Brain pericyte (primary cell): ENCODE measurements around the gene PRRX2.
"Not testable (repeated sequence)": the region's sequence is repeated elsewhere in the genome, so short reads cannot be mapped to it uniquely, and the experiment has no call there.

Experiments used
- DNase-seq: peaks from one replicate; pipeline ENCODE4 v3.0.0-alpha.2; 2012; ENCODE audit warnings: low read depth, low spot score

PRRX2 gene

DNA sequence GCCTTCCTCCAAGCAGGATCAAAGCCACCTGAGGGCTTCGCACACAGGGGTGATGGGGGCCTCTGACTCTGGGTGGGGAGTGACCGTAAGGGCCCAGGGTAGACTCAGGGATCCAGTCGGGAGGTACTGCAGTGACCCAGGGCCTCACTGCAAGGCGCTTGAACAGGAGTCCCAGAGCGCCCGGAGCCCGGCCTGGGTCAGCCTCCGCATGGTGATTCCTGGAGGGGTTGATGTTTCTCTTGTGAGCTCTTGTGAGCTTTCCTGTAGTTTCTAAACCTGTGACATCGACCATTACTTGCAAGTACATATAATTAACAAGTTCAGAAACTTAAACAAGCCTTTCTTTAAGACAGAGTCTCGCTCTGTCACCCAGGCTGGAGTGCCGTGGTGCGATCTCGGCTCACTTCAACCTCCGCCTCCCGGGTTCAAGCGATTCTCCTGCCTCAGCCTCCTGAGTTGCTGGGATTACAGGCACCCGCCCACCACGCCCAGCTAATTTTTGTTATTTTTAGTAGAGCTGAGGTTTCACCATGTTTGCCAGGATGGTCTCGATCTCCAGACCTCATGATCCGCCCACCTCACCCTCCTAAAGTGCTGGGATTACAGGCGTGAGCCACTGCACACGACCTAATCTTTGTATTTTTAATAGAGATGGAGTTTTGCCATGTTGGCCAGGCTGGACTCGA lies 67.6 kb downstream of the PRRX2 start:
- DNase-seq = no peak

DNA sequence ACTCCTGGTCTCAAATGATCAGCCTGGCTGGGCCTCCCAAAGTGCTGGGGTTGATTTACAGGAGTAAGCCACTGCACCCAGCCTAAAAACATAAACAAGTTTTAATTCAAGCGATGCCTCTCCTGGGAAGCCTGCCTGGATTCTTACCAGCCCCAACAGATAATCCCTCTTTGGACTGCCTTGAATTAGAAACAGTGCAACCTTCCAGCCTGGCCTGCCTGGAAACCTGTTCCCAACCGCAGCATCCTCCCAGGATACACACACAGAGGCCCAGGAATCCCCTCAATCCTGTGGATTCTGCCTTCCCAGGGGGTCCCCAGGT lies 68.1 kb downstream of the PRRX2 start:
- no peak for DNase-seq

DNA sequence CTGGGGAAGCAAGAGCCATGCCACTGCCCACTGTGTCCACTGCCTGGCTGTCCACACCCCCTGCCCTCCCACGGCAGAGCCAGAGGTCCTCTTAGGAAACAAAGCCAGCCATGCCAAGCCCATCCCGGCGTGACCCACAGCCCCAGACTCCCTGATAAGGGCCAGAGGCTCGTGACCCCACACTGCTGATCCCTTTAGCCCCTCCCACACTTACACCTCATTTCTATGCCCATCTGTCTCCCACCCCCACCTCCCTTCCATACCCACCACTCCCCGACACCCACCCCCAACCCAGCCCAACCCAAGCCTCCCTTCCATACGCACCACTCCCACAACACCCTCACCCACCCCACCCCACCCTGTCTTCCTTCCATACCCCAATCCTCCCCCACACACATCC lies 70.1 kb downstream of the PRRX2 start:
- DNase-seq = no peak

DNA sequence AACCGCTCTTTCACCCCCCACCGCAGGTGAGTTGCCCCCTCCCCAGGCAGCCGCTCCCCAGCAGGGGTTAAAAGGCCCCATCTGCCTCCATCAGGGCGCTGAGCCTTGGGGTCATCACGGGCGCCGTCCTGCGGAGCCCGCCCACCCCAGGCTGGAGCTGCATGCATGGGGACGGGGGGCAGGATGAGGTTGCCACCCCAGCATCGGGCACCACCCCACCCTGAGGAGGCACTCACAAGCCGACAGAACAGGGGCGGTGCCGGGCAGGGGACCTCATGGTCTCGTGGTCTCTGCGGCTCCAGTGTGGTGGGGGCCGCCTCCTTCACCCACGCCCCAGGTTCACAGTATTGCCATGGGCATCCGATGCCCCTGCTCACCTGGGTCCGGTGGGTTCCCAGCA lies 70.9 kb downstream of the PRRX2 start:
- DNase-seq = no peak

DNA sequence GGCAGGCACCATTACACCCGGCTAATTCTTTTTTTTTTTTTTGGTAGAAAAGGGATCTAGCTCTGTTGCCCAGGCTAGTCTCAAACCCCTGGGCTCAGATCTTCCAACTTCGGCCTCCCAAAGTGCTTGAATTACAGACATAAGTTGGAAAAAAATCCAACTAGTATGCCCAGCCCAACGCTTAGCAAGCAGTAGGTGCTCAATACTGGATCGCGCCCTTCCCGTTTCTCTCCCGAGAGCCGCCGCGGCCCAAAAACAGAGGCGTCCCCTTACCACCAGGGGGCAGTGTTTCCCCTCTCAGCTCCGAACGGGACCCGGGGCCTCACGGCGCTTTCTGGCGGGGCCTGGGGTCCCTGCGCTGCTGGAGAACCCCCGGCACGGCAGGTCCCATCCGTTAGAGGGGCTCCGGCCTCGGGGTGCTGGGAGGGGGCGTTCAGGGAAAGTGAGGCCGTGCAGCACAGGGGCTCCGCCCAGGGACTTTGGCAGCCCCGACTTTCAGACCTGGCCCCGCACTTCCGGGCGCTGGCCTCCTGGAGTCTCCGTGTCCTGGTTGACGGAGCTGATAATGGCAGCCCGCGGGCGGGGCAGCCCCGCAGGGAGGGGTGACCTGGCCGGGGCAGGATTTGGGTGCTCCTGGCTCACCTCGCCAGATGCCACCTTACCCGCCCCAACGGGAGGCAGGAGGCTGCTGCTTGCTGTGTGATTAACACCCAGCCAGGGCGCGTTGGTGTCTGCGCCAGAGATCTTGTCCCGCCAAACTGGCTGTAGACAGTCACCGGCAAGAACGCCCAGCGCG lies 72.2 kb downstream of the PRRX2 start:
- no peak for DNase-seq

DNA sequence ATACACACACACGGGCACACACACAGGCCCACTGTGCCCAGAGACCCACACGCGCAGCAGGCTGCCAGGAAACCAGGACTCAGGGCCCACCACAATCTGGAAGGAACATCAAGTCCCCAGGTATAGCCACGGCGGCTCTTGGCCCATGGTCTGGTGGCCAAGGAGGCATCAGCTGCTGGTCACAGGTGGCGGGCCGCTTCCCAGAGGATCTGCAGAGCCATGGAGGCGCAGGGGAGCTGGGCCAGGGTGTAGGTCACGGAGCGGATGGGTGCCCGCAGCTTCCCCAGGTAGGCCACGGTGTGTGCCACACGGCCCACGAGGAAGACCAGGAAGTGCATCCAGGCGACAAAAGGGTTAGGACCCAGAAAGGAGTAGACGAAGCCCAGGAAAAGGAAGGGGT lies 74.0 kb downstream of the PRRX2 start:
- no peak for DNase-seq

DNA sequence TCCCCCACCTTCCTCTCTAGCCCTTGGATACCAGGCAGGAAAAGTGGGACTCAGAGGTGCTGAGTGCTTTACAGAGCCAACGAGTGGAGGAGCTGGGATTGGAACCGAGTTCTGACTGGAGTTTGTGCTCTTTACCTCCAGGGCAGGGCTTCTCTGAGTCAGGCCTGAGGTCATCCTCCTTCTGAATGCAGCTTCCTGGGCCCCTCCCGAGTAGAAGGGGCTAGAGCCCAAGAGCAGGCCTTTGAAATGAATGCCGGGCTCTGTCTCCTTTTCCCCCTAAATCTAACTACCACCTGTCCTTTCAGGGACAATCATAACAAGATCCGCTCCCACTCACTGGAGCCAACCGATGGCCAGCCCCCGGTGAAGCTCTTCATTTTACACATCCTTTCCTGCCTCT lies 74.7 kb downstream of the PRRX2 start:
- DNase-seq = no peak

DNA sequence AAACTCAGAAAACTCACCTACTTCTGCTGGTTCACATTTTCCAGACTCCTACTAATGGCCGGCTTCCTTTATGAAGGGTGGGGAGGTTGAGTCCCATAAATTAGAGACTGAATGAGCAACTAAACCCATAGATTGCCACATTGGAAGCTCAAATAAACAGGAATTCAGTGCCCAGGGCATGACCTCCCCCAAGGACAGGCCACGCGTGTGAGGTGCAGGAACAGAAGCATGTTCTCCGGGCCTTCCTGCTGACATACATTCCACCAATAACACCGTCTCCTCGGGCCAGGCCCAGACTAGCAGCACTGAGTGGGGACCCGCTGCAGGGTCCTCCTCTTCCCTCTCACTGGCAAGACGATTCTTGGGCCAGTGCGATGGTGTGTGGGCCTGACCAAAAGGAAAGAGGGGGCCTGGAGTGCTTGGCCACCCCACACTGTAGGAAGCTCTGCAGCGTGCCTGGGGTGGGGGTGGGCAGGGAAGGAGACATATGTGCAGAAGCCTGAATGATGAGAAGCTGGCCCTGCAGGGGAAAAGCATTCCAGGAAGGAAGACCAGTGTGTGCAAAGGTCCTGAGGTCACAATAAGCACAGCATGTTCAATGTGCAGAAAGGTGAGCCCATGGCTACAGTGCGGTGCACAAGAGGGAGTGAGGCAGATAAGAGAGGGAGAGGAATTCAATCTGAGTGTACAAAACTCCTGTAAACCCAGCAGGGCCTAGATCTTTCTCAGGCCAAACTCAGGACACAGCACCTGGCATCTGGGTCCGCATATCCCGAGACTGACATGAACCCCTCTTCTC lies 75.4 kb downstream of the PRRX2 start:
- DNase-seq = no peak

DNA sequence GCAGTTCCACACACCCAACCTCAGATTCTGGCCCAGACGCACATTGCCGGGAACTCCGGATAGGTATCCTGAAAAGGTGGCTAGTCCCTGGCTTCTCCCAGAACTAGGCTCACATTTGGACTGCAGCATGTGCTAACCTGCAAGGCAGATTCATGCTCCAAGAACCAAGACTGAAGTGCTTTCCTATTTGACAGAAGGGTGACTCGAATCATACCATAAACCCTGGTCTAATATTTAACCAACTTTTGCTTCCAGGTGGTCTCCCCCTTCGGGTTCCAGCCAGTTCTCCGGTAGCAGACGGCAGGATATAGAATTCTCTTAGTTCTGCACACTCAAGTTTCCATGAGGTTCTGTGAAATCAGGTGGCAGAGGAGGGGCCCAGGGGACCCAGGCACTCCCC lies 79.8 kb downstream of the PRRX2 start:
- no peak for DNase-seq

DNA sequence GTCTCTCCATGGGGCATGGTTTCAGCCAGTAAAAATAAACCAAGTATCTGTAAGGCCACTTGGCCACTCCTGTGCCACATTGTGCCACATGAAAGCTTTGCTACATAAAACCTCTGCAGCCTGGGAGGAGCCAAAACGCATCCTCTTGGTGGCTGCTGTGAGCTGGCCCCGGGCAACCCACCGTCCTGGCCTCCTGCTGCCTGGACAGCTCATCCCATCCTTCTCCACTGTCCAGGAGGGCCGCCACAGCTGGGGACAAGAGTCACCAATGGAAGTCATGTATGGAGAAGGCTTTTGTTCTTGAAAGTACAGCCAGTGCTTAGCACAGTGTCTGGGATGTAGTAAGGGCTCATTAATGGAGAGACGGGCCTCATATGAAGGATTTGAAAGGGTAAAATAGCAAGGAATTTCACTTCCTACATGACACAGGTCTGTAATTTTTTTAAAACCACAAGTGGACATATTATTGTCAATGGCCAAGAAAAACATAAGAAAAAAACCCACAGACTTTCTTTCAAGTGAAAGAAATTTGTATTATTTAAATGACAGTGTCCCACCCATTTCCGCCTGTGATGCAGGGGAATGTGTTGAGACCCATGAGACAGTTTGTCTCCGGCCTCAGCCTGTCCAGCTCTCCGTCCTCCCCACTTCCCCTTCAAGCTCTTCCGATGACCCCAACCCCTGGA lies 80.8 kb downstream of the PRRX2 start:
- no peak for DNase-seq

DNA sequence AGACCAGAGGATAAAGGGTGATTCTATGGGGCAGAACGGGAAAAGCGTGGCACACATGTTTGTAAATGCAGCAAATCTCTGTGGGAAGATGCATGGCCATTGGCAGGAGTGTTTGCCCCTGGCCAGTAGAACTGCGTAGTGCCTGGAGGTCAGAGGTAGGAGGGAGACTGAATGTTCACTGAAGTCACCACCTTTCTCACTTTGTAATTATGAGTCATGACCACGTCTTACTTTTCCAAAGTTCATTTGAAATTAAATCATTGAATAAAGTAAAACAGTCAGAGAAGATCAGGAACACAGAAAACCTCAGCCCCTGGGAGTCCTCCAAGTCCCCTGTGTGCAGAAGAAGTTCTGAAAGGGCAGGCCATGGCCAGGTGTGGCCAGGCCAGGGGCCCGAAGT lies 82.8 kb downstream of the PRRX2 start:
- no peak for DNase-seq

DNA sequence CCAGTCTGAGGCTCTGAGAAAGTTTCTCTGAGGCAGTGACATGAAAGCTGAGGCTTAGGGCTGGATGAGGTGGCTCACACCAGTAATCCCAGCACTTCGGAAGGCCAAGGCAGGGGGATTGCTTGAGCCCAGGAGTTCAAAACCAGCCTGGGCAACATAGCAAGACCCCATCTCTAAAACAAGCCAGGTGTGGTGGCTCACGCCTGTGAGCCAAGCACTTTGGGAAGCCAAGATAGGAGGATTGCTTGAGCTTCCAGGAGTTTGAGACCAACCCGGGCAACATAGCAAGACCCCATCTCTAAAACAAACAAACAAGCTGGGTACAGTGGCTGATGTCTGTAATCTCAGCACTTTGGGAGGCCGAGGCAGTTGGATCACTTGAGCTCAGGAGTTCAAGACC lies 83.6 kb downstream of the PRRX2 start:
- DNase-seq = not testable (repeated sequence)

DNA sequence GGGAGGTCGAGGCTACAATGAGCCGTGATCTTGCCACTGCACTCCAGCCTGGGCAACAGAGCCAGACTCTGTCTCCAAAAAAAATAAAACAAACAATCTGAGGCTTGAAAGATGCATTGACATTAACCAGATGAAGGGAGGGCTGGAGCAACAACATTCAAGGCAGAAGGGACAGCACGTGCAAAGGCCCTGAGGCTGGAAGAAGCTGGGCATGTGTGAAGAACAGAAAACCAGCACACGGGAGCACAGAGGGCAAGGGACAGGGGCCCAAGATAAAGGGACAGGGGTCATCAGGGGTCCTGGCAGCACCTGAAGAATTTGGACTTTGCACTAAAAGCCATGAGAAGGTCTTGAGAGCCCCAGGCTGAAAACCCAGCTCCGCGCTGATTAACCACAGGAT lies 84.1 kb downstream of the PRRX2 start:
- no peak for DNase-seq

DNA sequence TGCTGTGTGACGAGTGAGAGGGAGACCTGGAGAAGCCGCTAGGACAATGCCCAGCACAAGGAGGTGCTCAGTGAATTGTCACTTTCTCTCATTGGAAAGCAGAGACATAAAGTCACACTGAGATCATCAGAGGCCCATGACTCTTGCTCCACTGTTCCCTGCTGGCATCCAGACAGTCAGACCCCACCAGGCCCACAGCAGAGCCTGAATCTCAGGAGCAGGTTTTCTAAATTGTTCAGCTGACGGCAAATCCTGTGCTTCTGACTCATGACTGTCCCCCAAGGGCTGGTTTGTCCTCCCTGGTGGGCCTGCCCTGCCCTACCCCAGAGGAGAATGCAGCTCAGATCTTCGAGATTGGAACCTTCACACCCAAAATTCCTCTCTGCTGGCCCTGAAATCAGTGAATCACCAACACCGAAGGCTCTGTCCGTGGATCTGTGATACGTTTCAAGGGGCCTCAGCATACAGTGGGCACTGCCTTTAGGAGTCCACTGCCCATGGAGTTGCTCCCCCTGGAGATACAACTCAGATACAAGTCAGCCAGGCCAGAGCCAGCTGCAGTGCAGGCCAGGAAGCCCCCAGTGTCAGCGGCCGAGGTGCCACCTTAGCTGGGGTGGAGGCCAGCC lies 84.7 kb downstream of the PRRX2 start:
- no peak for DNase-seq

DNA sequence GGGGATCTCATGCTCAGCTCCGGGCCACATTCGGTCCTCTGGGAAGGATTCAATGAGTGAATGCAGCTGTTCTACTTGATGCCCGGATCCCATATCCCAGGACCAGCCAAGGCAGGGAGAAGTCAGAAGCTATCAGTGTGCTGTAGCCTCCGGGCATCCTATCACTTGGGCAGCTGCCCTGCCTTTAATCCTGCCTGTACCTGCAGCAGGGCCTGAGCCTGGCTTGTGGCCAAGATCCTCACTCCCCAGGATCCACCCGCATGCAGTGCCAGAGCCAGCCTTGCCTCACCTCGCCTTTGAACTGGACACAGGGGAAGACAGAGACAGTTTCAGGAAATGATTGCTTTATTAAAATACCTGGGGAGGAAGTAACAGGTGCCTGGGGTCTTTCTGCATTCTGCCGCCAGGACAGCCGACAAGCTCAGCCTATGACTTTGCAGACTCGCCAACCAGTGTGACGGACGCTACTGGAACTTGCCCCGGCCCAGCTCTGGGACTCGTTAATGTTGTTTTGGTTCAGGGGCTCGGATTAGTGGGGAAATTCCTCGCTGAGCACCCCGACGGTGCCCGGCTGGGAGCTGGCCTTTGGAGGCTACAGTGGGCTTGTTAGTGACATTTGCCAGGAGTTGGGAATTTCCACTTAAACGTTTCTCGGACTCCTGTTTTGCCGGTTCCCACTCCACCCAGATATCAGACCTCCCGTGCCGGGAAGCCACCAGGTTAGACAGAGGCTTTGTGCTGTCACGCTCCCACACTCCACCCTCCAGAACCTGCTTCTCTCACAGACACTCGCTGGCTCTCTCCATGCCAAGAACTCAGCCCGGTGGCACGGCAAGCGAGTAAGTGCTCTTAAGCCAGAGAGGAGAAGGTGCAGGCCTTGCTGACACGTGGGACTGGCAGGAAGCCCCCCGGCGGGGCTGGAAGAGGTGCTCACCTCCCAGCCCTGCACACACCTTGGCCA lies 86.7 kb downstream of the PRRX2 start:
- DNase-seq = no peak

DNA sequence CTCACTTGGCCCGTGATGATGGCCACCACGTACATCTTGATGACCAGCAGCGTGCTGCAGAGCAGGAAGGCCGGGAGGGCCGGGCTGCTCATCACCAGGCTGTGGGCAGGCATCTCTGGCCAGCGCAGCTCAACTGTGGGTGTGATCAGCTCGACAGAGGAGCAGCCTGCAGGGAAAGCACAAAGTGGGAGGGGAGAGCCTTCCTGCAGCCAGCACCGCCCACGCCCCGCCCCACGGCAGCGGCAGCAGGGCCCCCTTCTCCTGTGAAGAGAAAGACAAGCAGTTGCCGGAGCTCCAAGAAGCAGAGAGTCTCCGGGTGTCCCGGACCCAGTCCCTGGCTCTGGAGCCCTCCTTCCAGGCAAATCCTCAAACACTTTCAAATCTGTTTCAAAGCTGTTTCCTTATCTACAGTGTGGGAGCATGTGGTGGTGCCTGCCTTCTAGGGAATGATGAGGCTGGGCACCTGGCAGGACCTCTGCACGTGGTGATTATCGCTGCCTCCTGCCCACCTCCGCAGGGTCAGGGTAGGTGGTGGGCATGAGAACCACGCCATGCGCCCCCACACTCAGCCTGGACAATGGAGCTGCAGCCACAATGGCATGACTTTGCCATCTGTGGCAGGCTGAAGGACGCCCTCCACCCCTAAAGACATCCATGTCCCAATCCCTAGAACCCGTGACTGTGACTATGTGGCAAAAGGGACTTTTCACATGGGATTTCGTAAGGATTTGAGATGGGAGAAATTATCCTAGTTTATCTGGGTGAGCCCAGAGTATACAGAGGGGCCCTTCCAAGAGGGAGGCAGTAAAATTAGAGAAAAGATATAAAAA lies 87.7 kb downstream of the PRRX2 start, which contains the start of gene PTGES:
Gene PTGES (minus strand): TSS at position 143 of the 830 bp plus-strand sequence. CDS start 30 bp downstream, at position 113.
- DNase-seq = no peak

DNA sequence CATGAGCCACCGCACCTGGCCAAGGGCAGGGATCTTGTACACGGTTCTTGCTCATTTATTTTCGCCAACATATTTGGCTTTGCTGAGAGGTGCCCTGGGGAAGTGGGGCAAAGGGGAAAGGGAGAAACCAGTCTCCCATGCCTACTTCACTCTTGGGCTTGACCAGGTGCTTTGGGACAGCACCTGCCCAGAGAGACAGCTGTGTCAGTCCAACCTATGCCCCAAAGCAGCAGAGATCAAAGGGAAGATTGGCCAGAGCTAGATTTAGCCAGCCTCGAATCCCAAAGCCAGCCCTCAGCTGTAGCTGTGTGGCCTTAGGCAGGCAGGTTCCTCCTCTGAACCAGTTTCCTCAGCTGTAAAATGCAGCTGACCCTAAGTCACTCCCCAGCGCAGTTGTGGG lies 89.7 kb downstream of the PRRX2 start:
- DNase-seq = no peak

DNA sequence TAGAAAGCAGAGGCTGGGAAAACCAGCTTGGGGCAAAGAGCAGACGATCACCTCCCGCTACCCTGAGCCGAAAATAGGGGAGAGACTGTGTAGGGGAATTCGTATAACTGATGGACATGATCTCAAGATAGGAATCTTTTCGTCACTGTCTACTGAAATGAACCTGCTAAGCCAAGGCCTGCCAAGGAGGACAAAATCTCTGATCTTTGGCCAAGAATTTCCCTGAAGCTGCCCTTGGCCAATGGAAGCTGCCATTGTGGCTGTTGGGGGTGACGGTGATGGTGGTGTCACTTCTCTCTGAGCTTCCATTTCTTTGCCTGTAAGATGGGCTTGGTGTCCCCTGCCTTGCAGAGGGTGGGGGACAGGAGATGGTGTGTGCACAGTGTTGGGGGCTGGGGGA lies 90.7 kb downstream of the PRRX2 start:
- DNase-seq = no peak

DNA sequence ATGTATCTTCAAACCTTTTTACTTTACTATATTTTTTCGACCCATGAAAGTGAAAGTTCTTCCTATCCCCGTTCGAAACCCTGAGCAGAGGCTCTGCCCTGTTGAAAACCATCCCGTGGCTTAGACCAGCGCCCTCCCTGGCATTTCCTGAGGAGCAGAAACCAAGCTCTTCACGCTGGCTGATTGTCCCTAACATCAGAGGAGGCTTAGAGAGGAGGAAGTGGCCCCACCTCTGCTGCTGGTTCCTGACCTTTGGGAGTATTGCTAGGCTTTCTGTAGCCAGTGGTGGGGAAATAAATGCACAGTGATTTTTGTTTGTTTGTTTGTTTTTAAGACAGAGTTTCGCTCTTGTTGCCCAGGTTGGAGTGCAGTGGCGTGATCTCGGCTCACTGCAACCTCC lies 91.6 kb downstream of the PRRX2 start:
- DNase-seq = no peak

DNA sequence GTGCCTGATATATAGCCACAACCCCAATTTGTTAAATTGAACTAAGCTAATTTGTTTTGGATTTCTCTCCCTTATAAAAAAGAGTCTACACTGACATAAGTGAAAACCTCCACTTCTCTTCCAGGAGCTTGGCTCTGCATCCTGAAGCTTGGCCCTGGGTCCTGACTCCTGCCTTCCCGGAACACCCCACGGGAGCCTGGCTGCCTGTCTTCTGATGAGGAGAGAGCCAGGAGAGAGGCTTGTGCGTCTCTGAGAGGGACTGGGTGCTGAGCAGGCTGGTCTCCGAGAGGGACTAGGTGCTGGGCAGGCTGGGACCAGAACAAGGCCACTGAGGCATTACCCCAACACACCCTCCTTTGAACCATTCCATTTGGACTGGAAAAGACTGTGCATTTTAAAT lies 93.9 kb downstream of the PRRX2 start:
- DNase-seq = no peak
